IMR-90 (cell line): ENCODE measurements around the gene EXOC6B. TPM values are rescaled to one million over a fixed set of nuclear protein-coding genes. Genes with fewer than 3 reads are reported as not detected.
A peak's percentile ranks its signal among the peaks of the same experiment; 100 is the strongest.

Experiments
- ATAC-seq: fragments of 200-7000 bp; cut with Tn5 transposase; 2 replicates; pipeline ENCODE4 v1.9.1; 2020; ENCODE audit warnings: low read depth, mild to moderate bottlenecking, moderate library complexity
- BruUV-seq: library from RNA; stranded (reverse); fragments of 400-500 nt; replicated peaks from 2 replicates; lab custom pipeline; 2021; lab: Mats Ljungman, UMichigan
- CTCF ChIA-PET: fragments of 300-600 bp; formaldehyde crosslinking; extraction: SDS; loops from one replicate; lab custom pipeline; 2021; ENCODE audit warnings: antibody characterized with exemption; lab: Yijun Ruan, JAX
- POLR2A ChIA-PET: fragments of 300-600 bp; sonication (Branson Sonifier 250); formaldehyde crosslinking; loops from one replicate; lab custom pipeline; 2022; ENCODE audit warnings: antibody characterized with exemption; ENCODE audit not compliant: unreplicated experiment; lab: Charles Lee
- DNase-seq: peaks from one replicate; pipeline ENCODE4 v3.0.0; 2013
- H2AFZ ChIP-seq: replicated peaks from 2 replicates; pipeline ENCODE3; 2013; ENCODE audit warnings: low read length, mild to moderate bottlenecking; ENCODE audit not compliant: poor library complexity
- H2AK5ac ChIP-seq: 2 replicates; pipeline ENCODE4 v1.6.1; 2013; ENCODE audit warnings: low read depth, low read length, inconsistent platforms
- H2AK9ac ChIP-seq: replicated peaks from 2 replicates; pipeline ENCODE3; 2013; ENCODE audit warnings: mild to moderate bottlenecking, low read depth, low read length, moderate library complexity; ENCODE audit not compliant: poor library complexity
- H2BK120ac ChIP-seq: 2 replicates; pipeline ENCODE4 v1.6.1; 2013; ENCODE audit warnings: low read depth, low read length, inconsistent platforms
- H2BK15ac ChIP-seq: 3 replicates; pipeline ENCODE4 v1.6.1; 2013; ENCODE audit warnings: low read depth, low read length, inconsistent platforms
- H2BK20ac ChIP-seq: 2 replicates; pipeline ENCODE4 v1.6.1; 2013; ENCODE audit warnings: low read depth, mild to moderate bottlenecking, inconsistent platforms, low read length, moderate library complexity
- H2BK5ac ChIP-seq: 2 replicates; pipeline ENCODE4 v1.6.1; 2013; ENCODE audit warnings: mild to moderate bottlenecking, low read depth, low read length, inconsistent platforms; ENCODE audit not compliant: poor library complexity, severe bottlenecking
- H3K14ac ChIP-seq: replicated peaks from 2 replicates; pipeline ENCODE4 v1.6.1; 2013; ENCODE audit warnings: low read depth, low read length, inconsistent platforms
- H3K18ac ChIP-seq: 2 replicates; pipeline ENCODE4 v1.6.1; 2013; ENCODE audit warnings: low read depth, low read length, control low read depth
- H3K23ac ChIP-seq: 2 replicates; pipeline ENCODE4 v1.6.1; 2013; ENCODE audit warnings: low read depth, low read length, inconsistent platforms
- H3K27ac ChIP-seq: 2 replicates; pipeline ENCODE4 v1.5.1; 2013; ENCODE audit warnings: mild to moderate bottlenecking, control low read depth, low read length; ENCODE audit not compliant: insufficient read depth
- H3K27me3 ChIP-seq: 2 replicates; pipeline ENCODE4 v1.6.1; 2013; ENCODE audit warnings: low read length; ENCODE audit not compliant: control insufficient read depth, insufficient read depth
- H3K36me3 ChIP-seq: 2 replicates; pipeline ENCODE4 v1.6.1; 2013; ENCODE audit warnings: low read length, mixed read lengths; ENCODE audit not compliant: control insufficient read depth, insufficient read depth
- H3K4ac ChIP-seq: 2 replicates; pipeline ENCODE4 v1.6.1; 2013; ENCODE audit warnings: low read depth, low read length, inconsistent platforms
- H3K4me1 ChIP-seq: 2 replicates; pipeline ENCODE4 v1.6.1; 2013; ENCODE audit warnings: low read length, mixed read lengths; ENCODE audit not compliant: control insufficient read depth, insufficient read depth
- H3K4me2 ChIP-seq: 2 replicates; pipeline ENCODE4 v1.6.1; 2013; ENCODE audit warnings: low read depth, mild to moderate bottlenecking, control low read depth, low read length, moderate library complexity
- H3K4me3 ChIP-seq: 2 replicates; pipeline ENCODE4 v1.5.1; 2013; ENCODE audit warnings: low read depth, mild to moderate bottlenecking, control low read depth, low read length, moderate library complexity; ENCODE audit not compliant: insufficient read depth
- H3K56ac ChIP-seq: 2 replicates; pipeline ENCODE4 v1.6.1; 2013; ENCODE audit warnings: low read length, inconsistent platforms; ENCODE audit not compliant: insufficient read depth; ENCODE audit errors: extremely low read depth
- H3K79me1 ChIP-seq, 2 experiments: 2 replicates each; pipeline ENCODE4 v1.6.1; 2013; ENCODE audit warnings: low read length in 2 of 2, inconsistent platforms in 1 of 2, low read depth in 1 of 2
- H3K9ac ChIP-seq: 2 replicates; pipeline ENCODE4 v1.6.1; 2013; ENCODE audit warnings: low read depth, low read length, control low read depth
- H3K9me1 ChIP-seq: 2 replicates; pipeline ENCODE4 v1.6.1; 2013; ENCODE audit warnings: low read length, inconsistent platforms; ENCODE audit not compliant: insufficient read depth
- H3K9me3 ChIP-seq: 2 replicates; pipeline ENCODE4 v1.6.1; 2013; ENCODE audit warnings: low read length; ENCODE audit not compliant: control insufficient read depth, insufficient read depth
- H4K20me1 ChIP-seq: 2 replicates; pipeline ENCODE4 v1.6.1; 2013; ENCODE audit warnings: low read length, inconsistent platforms; ENCODE audit not compliant: insufficient read depth
- H4K5ac ChIP-seq: 2 replicates; pipeline ENCODE4 v1.6.1; 2013; ENCODE audit warnings: mild to moderate bottlenecking, low read depth, low read length, control low read depth
- H4K8ac ChIP-seq, 2 experiments: 2 replicates each; pipeline ENCODE4 v1.6.1; 2013; ENCODE audit warnings: low read depth in 2 of 2, low read length in 2 of 2, control low read depth in 1 of 2, inconsistent platforms in 1 of 2
- H4K91ac ChIP-seq: 2 replicates; pipeline ENCODE4 v1.6.1; 2013; ENCODE audit warnings: low read depth, low read length, inconsistent platforms; ENCODE audit not compliant: insufficient read depth
- CEBPB ChIP-seq: IDR thresholded peaks from 2 replicates; pipeline ENCODE4 v1.6.1; 2012; ENCODE audit warnings: low read depth, low read length, improper control_type of control experiment
- CHD1 ChIP-seq: IDR thresholded peaks from 2 replicates; pipeline ENCODE4 v1.6.1; 2012; ENCODE audit warnings: low read depth, low read length, improper control_type of control experiment
- CTCF ChIP-seq: conservative IDR thresholded peaks from 2 replicates; pipeline ENCODE4 v1.5.1; 2012; ENCODE audit warnings: mild to moderate bottlenecking, low read depth, low read length, improper control_type of control experiment
- ELK1 ChIP-seq: fragments of 150-350 bp; IDR thresholded peaks from 2 replicates; pipeline ENCODE4 v1.6.1; 2016; ENCODE audit warnings: low read depth, mild to moderate bottlenecking, low read length, moderate library complexity, borderline replicate concordance
- FOS ChIP-seq: fragments of 150-350 bp; IDR thresholded peaks from 2 replicates; pipeline ENCODE4 v1.6.1; 2016; ENCODE audit warnings: low read depth, low read length
- MAFK ChIP-seq: IDR thresholded peaks from 2 replicates; pipeline ENCODE4 v1.6.1; 2012; ENCODE audit warnings: low read depth, low read length, improper control_type of control experiment
- MXI1 ChIP-seq: IDR thresholded peaks from 2 replicates; pipeline ENCODE4 v1.6.1; 2012; ENCODE audit warnings: low read depth, mild to moderate bottlenecking, low read length, moderate library complexity, borderline replicate concordance
- NFE2L2 ChIP-seq: fragments of 150-350 bp; IDR thresholded peaks from 2 replicates; pipeline ENCODE4 v1.6.1; 2016; ENCODE audit warnings: low read depth, mild to moderate bottlenecking, low read length
- POLR2A ChIP-seq: IDR thresholded peaks from 2 replicates; pipeline ENCODE4 v1.6.1; 2012; ENCODE audit warnings: mild to moderate bottlenecking, low read depth, low read length
- RAD21 ChIP-seq: IDR thresholded peaks from 2 replicates; pipeline ENCODE4 v1.6.1; 2012; ENCODE audit warnings: low read length, improper control_type of control experiment
- RFX5 ChIP-seq: IDR thresholded peaks from 2 replicates; pipeline ENCODE4 v1.8.0; 2012; ENCODE audit warnings: low read depth, mild to moderate bottlenecking, low read length, moderate library complexity
- SMC3 ChIP-seq: fragments of 150-350 bp; IDR thresholded peaks from 2 replicates; pipeline ENCODE4 v1.6.1; 2016; ENCODE audit warnings: low read depth, mild to moderate bottlenecking, antibody characterized with exemption, low read length, moderate library complexity
- USF2 ChIP-seq: fragments of 150-350 bp; IDR thresholded peaks from 2 replicates; pipeline ENCODE4 v1.6.1; 2017; ENCODE audit warnings: mild to moderate bottlenecking, antibody characterized with exemption, low read length, low read depth
- WGBS, 2 experiments: methylation state at CpG; one replicate each; pipeline versions ENCODE4 v1.1.5 to v1.1.7; 2013; ENCODE audit warnings: missing lambda C conversion rate in 2 of 2; ENCODE audit not compliant: insufficient read length in 1 of 2; ENCODE audit errors: extremely low coverage in 2 of 2; 5-methylcytosine and 5-hydroxymethylcytosine counted together
- dilution Hi-C: fragments of 300-500 bp; cut with HindIII; formaldehyde crosslinking; loops from one replicate; pipeline ENCODE4 v1.14.3; 2018; ENCODE audit warnings: low sequenced_read_pairs; ENCODE audit not compliant: unreplicated experiment
- in situ Hi-C: fragments of 300-500 bp; cut with MboI; formaldehyde crosslinking; loops from 3 replicates; pipeline ENCODE4 v1.14.3; 2019; ENCODE audit warnings: low sequenced_read_pairs, inconsistent platforms, mixed read lengths
- intact Hi-C: fragments of 100-400 bp; cut with micrococcal nuclease; formaldehyde crosslinking; loops from 2 replicates; pipeline ENCODE4 v1.10.0; 2022
- polyA plus RNA-seq, 3 experiments: library from polyadenylated mRNA; depleted of rRNA; stranded (reverse); fragments of >200 nt; gene quantifications; 2 replicates each; pipeline ENCODE4 v1.2.3, GENCODE V29; 2012; ENCODE audit warnings: low replicate concordance in 1 of 3
- total RNA-seq: library from RNA; depleted of rRNA; stranded (reverse); fragments of >200 nt; gene quantifications from 2 replicates; pipeline ENCODE4 v1.2.3, GENCODE V29; 2012

EXOC6B gene
- total and polyA plus RNA-seq, 2 of the 4 experiments (the other 2 are of a cell fraction), result 10.2 to 29.4 TPM

GRCh38 chr2:72576861-72577260 lies 249.0 kb downstream of the EXOC6B start (continued):
- TF ChIP-seq NFE2L2 (no peak), SMC3 (no peak), MXI1 (no peak)

GRCh38 chr2:72576459-72576858 lies 249.4 kb downstream of the EXOC6B start:
- H4K8ac ChIP-seq, result peak overlapping the region; percentile 29 to 64; a peak in 2 of 4 replicates
- 0 out of 3 replicates have a peak overlapping the region, but pooled peaks have one; percentile 5 for H2BK15ac ChIP-seq
- no peak overlapping the region for H3K56ac ChIP-seq
- H3K36me3 ChIP-seq, result no peaks in the 10 kb centered on the region
- H3K4me2 ChIP-seq, result peak overlapping the region; percentile 22; the same call in 1 of the 2 replicates
- H2AK5ac ChIP-seq, result peak overlapping the region; percentile 23; the same call in 1 of the 2 replicates
- H4K5ac ChIP-seq, result peak overlapping the region; percentile 96; the same call in 1 of the 2 replicates
- ChIA-PET POLR2A (no interaction called here), CTCF (interaction anchor here (0.5 to 0.9 kb wide), 4 partner anchors 10 to 426 kb away, joined by 3 read pairs; no protein-coding TSS in a partner anchor)
- H3K14ac ChIP-seq, result peak overlapping the region; percentile 5; the same call in 1 of the 2 replicates
- peak overlapping the region; percentile 71 for H2BK5ac ChIP-seq
- no peak overlapping the region for H2AK9ac ChIP-seq
- dilution Hi-C loops (no loop called here), intact Hi-C loops (loop anchor here (5.0 kb wide), 2 partner anchors 964 to 1444 kb away; partner anchors contain the start of genes MCEE and MPHOSPH10), in situ Hi-C loops (loop anchor here (10.0 to 25.0 kb wide), 2 partner anchors 422 to 1039 kb away; no protein-coding TSS in a partner anchor)
- H3K9me1 ChIP-seq, result no peaks in the 10 kb centered on the region; the same call in 1 of the 2 replicates
- TSS peak; percentile 21 for BruUV-seq
- no peak overlapping the region for H3K9ac ChIP-seq
- H2BK120ac ChIP-seq, result peak overlapping the region; percentile 64
- H3K9me3 ChIP-seq, result no peaks in the 10 kb centered on the region
- ATAC-seq (no peak), DNase-seq (no peak)
- H3K4me3 ChIP-seq, result no peak overlapping the region
- peaks cover 2% of the 10 kb centered on the region; the same call in 1 of the 2 replicates for H4K20me1 ChIP-seq
- H3K18ac ChIP-seq, result peak overlapping the region; percentile 65; the same call in 1 of the 2 replicates
- H3K4me1 ChIP-seq, result peaks cover 4% of the 10 kb centered on the region; the same call in 1 of the 2 replicates
- H4K91ac ChIP-seq, result peak overlapping the region; percentile 69
- peak overlapping the region; percentile 60 for H2BK20ac ChIP-seq
- no peaks in the 10 kb centered on the region for H3K27me3 ChIP-seq
- WGBS, 2 experiments, result no CpG with 5 or more reads among the region's 2 CpGs
- H2AFZ ChIP-seq, result no peak overlapping the region
- peaks cover 0 to 7% of the 10 kb centered on the region in 2 experiments; a peak in 3 of 4 replicates for H3K79me1 ChIP-seq
- H3K27ac ChIP-seq, result no peak overlapping the region; the same call in 1 of the 2 replicates
- H3K4ac ChIP-seq, result no peak overlapping the region; the same call in 1 of the 2 replicates
- peak overlapping the region; percentile 35; the same call in 1 of the 2 replicates for H3K23ac ChIP-seq
- TF ChIP-seq FOS (no peak), USF2 (no peak), CTCF (no peak), MAFK (no peak), MXI1 (no peak), SMC3 (no peak), POLR2A (no peak), CEBPB (no peak), ELK1 (no peak), RAD21 (no peak), CHD1 (no peak), RFX5 (no peak)
